Ovary (tissue), 3 donors: ENCODE data around the gene PRKCH.

Experiments used
- CTCF ChIP-seq, 3 donors: fragments of 450-650 bp in 2 of 3; fragments of 200-600 bp in 1 of 3; IDR thresholded peaks; one replicate each; pipeline versions ENCODE4 v1.5.1 to v1.8.0; 2016 to 2022; ENCODE audit warnings: antibody characterized with exemption in 3 of 3, mild to moderate bottlenecking in 1 of 3
- POLR2A ChIP-seq: fragments of 450-650 bp; IDR thresholded peaks from one replicate; pipeline ENCODE4 v1.6.1; 2017; ENCODE audit warnings: antibody characterized with exemption, mild to moderate bottlenecking, moderate library complexity
- donor health status: DM: no; HTN: no; CAD: no.

- TF ChIP-seq CTCF (IDR thresholded peaks at IDR 0.05), result no peak
- no peak for TF ChIP-seq POLR2A
These were observed 194.9 kb downstream of the PRKCH start for GRCh38 chr14:61516118-61516743.
